Activated T-cell treated with anti-CD3 and anti-CD28 coated beads, Interleukin-2, amount 50 U/mL, for 24 hours (primary cell): ENCODE results near the gene SLC22A5.

Experiments used
- DNase-seq: peaks from one replicate; pipeline ENCODE4 v3.0.0-alpha.2; 2020
- H3K27ac Mint-ChIP-seq: 2 replicates; pipeline ENCODE4 v1.8.0; 2020; ENCODE audit warnings: mild to moderate bottlenecking, mixed read lengths
- H3K27me3 Mint-ChIP-seq: 2 replicates; pipeline ENCODE4 v1.8.0; 2020; ENCODE audit warnings: mixed read lengths
- H3K36me3 Mint-ChIP-seq: 2 replicates; pipeline ENCODE4 v1.8.0; 2020; ENCODE audit warnings: low read depth, mixed read lengths
- H3K4me1 Mint-ChIP-seq: 2 replicates; pipeline ENCODE4 v1.8.0; 2020; ENCODE audit warnings: low read depth, mixed read lengths
- H3K4me3 Mint-ChIP-seq: 2 replicates; pipeline ENCODE4 v1.8.0; 2020; ENCODE audit warnings: mild to moderate bottlenecking, moderate library complexity, mixed read lengths
- H3K9me3 Mint-ChIP-seq: 2 replicates; pipeline ENCODE4 v1.8.0; 2020; ENCODE audit warnings: mixed read lengths

SLC22A5 gene

DNA sequence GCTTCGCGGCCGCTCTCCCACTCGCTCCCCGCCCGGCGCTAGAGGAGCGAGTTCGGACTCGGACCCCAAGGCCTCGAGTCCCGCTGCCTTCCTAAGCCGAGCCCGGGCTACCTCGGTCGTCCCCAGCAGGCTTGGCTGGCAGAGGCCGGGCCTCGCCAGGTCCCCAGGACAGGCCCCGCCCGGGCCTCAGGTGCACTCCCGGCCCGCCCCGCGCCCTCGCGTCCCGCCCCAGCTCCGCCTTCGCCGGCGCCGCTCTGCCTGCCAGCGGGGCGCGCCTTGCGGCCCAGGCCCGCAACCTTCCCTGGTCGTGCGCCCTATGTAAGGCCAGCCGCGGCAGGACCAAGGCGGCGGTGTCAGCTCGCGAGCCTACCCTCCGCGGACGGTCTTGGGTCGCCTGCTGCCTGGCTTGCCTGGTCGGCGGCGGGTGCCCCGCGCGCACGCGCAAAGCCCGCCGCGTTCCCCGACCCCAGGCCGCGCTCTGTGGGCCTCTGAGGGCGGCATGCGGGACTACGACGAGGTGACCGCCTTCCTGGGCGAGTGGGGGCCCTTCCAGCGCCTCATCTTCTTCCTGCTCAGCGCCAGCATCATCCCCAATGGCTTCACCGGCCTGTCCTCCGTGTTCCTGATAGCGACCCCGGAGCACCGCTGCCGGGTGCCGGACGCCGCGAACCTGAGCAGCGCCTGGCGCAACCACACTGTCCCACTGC lies at the start of gene SLC22A5:
TSS of gene SLC22A5 (plus strand) at position 237 of the 707 bp plus-strand sequence. CDS start at position 500, 263 bp downstream.
- peak; percentile 89 for DNase-seq
- Mint-ChIP-seq H3K9me3 (no peaks in the 10 kb centered on the region), H3K4me1 (peaks cover 29% of the 10 kb centered on the region), H3K27me3 (no peaks in the 10 kb centered on the region), H3K27ac (peak within 1 kb of the TSS; percentile 83), H3K4me3 (peak within 1 kb of the TSS; percentile 80), H3K36me3 (peaks cover under 1% of the 10 kb centered on the region)

DNA sequence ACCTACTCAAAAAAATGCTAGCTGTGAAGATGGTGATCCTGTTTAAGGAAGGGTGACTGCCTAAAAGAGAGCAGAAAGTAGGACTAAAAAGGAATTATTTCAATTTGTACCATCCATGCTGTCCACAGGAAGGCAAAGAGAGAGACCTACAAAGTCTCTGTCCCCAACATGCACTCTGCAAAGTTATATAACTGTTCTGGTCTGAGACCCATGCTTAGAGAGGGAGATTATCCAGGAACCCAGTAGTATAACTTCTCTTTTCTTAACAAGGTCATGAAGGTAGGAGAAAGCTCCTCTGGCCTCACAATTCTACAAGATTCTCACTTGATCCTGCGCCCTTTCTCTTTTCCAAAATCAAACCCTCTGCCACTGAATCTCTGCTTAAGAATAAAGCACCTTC lies 49.5 kb upstream of the SLC22A5 start:
- Mint-ChIP-seq H3K4me1 (no peaks in the 10 kb centered on the region), H3K27ac (no peak overlapping the region), H3K4me3 (no peak overlapping the region), H3K27me3 (no peaks in the 10 kb centered on the region), H3K36me3 (no peaks in the 10 kb centered on the region), H3K9me3 (no peaks in the 10 kb centered on the region)
- DNase-seq, result no peak

DNA sequence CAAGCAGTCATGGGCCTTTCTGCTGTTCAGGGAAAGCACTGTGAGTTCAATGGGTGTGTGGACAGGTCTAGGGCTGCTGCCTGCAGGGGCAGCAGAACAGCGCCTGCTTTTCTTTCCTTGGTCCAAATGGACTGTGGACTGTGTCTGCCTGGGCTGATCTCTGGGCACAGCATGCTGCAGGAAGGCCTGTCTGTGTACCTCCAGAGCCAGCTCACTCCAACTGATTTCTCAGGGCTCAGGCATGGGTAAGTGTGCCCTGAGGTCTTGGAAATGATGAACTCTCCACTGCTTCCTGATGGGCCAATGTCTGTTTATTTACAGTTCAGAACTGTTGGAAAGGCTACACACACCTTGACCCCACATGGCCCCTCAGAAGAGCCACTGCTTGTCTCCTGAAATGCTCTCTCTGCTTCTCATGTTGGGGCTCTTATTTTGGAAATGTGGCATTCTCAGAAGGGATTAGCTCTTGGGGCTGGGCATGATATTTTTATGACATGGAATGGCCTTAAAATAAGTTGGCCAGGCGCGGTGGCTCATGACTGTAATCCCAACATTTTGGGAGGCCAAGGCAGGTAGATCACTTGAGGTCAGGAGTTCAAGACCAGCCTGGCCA lies 48.3 kb upstream of the SLC22A5 start:
- Mint-ChIP-seq H3K36me3 (no peaks in the 10 kb centered on the region), H3K9me3 (no peaks in the 10 kb centered on the region), H3K27me3 (no peaks in the 10 kb centered on the region), H3K4me1 (no peaks in the 10 kb centered on the region), H3K4me3 (no peak overlapping the region), H3K27ac (no peak overlapping the region)
- DNase-seq, result no peak

DNA sequence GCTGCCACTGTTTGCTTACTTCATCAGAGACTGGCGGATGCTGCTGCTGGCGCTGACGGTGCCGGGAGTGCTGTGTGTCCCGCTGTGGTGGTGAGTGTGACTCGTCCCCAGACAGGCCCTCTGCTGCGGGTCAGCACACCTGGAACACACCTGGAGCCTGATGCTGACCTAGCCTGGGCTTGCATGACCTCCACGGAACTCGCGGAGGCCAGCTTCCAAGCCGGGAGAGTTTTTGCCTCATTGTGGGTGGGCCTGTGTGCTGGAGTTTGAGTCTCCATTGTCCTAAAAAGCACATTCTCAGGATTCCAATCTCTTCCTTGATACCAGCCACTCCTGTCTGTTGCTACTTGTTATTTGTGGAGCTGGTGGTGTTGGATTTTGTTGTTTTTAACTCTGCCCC lies 47.2 kb upstream of the SLC22A5 start:
- Mint-ChIP-seq H3K27me3 (no peaks in the 10 kb centered on the region), H3K27ac (no peak overlapping the region), H3K9me3 (no peaks in the 10 kb centered on the region), H3K36me3 (no peaks in the 10 kb centered on the region), H3K4me3 (no peak overlapping the region), H3K4me1 (no peaks in the 10 kb centered on the region)
- no peak for DNase-seq

GRCh38 chr5:132323202-132323601 lies 46.3 kb upstream of the SLC22A5 start:
- H3K4me1 Mint-ChIP-seq, result no peaks in the 10 kb centered on the region
- H3K4me3 Mint-ChIP-seq, result no peak overlapping the region
- no peaks in the 10 kb centered on the region for H3K9me3 Mint-ChIP-seq
- no peaks in the 10 kb centered on the region for H3K36me3 Mint-ChIP-seq
- H3K27ac Mint-ChIP-seq, result no peak overlapping the region
- no peak for DNase-seq
- no peaks in the 10 kb centered on the region for H3K27me3 Mint-ChIP-seq

GRCh38 chr5:132325691-132326090 lies 43.8 kb upstream of the SLC22A5 start:
- no peaks in the 10 kb centered on the region for H3K9me3 Mint-ChIP-seq
- no peak overlapping the region for H3K4me3 Mint-ChIP-seq
- no peaks in the 10 kb centered on the region for H3K36me3 Mint-ChIP-seq
- DNase-seq, result no peak
- H3K27ac Mint-ChIP-seq, result no peak overlapping the region
- no peaks in the 10 kb centered on the region for H3K4me1 Mint-ChIP-seq
- no peaks in the 10 kb centered on the region for H3K27me3 Mint-ChIP-seq

DNA sequence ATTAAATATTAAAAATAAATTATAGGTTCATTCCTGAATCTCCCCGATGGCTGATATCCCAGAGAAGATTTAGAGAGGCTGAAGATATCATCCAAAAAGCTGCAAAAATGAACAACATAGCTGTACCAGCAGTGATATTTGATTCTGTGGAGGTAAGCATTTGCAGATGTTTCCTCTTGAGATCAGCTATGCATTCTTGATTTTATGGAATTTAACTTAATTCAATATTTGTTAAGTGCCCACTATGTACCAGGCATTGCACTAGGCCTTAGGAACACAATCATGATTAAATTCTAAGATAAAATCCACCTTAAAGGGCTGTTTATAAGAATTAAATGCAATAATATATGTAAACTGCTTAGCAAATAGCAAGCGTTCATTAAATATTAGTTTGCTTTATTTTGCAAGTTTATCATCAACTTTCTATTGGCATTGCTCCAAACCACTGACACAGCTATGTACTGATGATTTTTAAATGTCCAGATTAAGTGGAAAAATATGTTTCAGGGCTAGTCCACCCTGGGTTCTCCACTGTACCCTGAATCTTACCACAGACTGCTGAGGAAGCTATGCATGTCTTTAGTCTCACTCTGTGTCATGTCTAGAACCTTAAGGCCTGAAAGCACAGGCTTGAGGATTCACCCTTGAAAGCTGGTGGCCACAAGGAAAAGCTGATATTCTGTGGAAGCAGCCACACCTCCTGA lies 42.1 kb upstream of the SLC22A5 start:
- Mint-ChIP-seq H3K27ac (no peak overlapping the region), H3K36me3 (no peaks in the 10 kb centered on the region), H3K4me3 (no peak overlapping the region), H3K9me3 (no peaks in the 10 kb centered on the region), H3K27me3 (no peaks in the 10 kb centered on the region), H3K4me1 (no peaks in the 10 kb centered on the region)
- DNase-seq, result no peak

DNA sequence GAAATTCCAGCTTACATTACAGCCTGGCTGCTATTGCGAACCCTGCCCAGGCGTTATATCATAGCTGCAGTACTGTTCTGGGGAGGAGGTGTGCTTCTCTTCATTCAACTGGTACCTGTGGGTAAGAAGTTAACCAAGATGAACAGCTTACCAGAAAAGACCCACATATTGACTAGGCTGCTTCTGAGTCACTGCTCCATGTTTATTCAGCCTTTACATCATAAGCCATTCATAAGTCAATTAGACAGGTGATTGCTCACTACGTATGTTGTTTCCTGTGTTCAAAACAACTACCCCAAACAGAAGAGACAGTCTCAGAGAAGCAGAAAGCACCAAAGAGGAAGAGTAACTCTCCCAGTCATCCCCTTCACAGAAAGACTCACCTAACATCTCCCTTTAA lies 34.7 kb upstream of the SLC22A5 start:
- Mint-ChIP-seq H3K4me1 (peaks cover 5% of the 10 kb centered on the region), H3K9me3 (no peaks in the 10 kb centered on the region), H3K27me3 (no peaks in the 10 kb centered on the region), H3K36me3 (no peaks in the 10 kb centered on the region), H3K27ac (no peak overlapping the region), H3K4me3 (no peak overlapping the region)
- no peak for DNase-seq

DNA sequence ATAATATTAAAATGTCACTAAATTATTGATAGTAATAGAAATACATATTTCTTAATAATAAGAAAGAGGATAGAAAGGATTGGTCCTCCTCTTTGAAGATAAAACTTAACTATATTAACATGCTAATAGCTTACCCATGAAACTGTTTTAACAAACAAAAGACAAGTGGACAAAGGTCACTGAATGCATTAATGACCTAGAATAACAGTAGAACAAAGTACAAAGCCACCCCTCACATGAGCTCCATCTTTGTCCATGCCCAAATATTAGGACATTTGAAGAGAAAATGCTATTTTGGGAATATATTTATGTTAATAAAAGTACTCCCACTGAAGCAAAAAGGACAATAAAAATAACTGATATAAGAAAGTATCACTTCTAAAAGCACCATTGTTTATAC lies 34.1 kb upstream of the SLC22A5 start:
- DNase-seq, result no peak
- H3K9me3 Mint-ChIP-seq, result no peaks in the 10 kb centered on the region
- H3K4me3 Mint-ChIP-seq, result no peak overlapping the region
- H3K4me1 Mint-ChIP-seq, result peaks cover 5% of the 10 kb centered on the region
- no peak overlapping the region for H3K27ac Mint-ChIP-seq
- no peaks in the 10 kb centered on the region for H3K36me3 Mint-ChIP-seq
- H3K27me3 Mint-ChIP-seq, result no peaks in the 10 kb centered on the region

DNA sequence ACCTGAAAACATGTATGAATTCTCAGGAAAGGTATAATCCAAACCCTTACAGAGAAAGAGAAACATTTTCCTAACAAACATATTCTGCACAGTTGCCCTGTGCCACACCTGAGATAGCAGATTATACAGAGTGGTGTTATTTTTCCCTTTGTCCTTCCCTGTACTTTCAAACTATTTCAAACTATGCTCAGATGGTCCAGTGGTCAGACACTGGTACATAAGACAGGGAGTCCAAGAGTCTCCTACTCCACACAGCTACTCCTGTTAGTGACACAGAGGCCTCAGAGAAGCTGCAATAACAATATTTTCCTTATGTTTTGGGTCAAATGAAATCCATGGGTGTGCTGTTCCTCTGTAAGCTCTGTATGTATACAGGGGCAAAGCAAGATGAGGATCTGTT lies 30.0 kb upstream of the SLC22A5 start:
- DNase-seq, result no peak
- Mint-ChIP-seq H3K9me3 (no peaks in the 10 kb centered on the region), H3K27me3 (no peaks in the 10 kb centered on the region), H3K36me3 (no peaks in the 10 kb centered on the region), H3K4me1 (peaks cover 5% of the 10 kb centered on the region), H3K4me3 (no peak overlapping the region), H3K27ac (no peak overlapping the region)

- H3K27ac Mint-ChIP-seq, result no peak overlapping the region
Observed at GRCh38 chr5:132342291-132343180, 27.0 kb upstream of the SLC22A5 start.

DNA sequence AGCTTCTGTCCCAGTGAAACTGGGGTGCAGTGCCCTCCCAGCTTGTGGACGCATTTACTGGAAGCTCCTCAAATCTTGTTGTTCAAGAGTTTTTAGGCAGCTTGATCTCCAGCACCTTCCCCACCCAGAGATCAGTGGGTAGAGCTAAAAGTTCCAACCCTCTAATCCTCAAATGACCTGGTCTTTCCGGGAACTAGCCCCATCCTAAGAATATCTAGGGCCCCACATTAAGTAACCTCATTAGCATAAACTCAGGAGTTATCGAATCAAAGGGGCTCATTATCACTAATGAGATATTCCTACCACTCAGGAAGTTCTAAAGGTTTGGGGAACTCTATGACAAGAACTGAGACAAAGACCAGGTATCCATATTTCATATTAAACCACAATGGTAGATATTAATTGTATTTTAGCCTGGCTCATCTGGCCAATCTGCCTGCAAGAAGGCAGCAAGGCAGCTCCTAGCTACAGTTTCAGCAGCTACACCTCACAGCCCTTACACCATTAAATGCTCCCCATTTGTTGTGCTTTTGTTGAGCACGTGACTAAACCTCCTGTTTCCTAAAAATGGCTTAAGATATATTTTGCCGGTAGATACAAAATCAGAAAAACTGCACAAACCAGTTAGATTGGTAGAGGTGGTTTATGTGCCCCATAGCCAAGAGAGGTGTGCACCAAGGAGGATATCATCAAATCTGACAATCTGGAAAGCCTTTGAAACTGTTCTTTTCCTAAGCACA lies 24.6 kb upstream of the SLC22A5 start:
- H3K27me3 Mint-ChIP-seq, result no peaks in the 10 kb centered on the region
- no peak overlapping the region for H3K27ac Mint-ChIP-seq
- peaks cover 12% of the 10 kb centered on the region for H3K36me3 Mint-ChIP-seq

More at GRCh38 chr5:132342291-132343180, 27.0 kb upstream of the SLC22A5 start:
- Mint-ChIP-seq H3K9me3 (no peaks in the 10 kb centered on the region), H3K27me3 (no peaks in the 10 kb centered on the region), H3K4me3 (no peak overlapping the region), H3K4me1 (no peaks in the 10 kb centered on the region), H3K36me3 (no peaks in the 10 kb centered on the region)
- no peak for DNase-seq

DNA sequence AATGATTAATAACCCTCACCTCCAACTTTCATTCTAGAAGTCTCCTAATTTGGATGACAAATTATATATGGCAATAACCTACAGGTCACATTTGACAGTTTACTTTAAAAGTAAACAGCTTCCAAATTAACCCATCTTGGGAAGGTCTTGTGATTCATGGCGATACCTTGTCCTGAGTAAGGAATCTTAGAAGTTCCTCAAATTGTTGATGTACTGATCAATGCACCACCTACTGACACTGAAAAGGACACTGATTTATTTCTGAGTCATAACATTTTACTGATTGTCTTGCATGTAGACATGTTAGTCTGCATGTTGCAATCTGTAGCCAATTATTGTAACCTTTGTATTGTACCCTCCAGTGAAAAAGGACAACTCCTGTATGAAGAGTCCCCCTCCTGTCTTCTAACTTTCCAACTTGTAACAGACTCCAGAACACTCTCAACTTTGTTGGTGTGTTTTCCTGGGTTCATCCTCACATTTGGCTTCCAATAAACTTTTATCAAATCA lies 16.0 kb upstream of the SLC22A5 start:
- Mint-ChIP-seq H3K4me1 (no peaks in the 10 kb centered on the region), H3K36me3 (peaks cover 10% of the 10 kb centered on the region), H3K27me3 (no peaks in the 10 kb centered on the region), H3K4me3 (no peak overlapping the region), H3K27ac (no peak overlapping the region), H3K9me3 (no peaks in the 10 kb centered on the region)
- DNase-seq, result no peak

More for the DNA sequence above, 24.6 kb upstream of the SLC22A5 start:
- Mint-ChIP-seq H3K4me3 (no peak overlapping the region), H3K4me1 (no peaks in the 10 kb centered on the region), H3K9me3 (no peaks in the 10 kb centered on the region)
- DNase-seq, result no peak
